HCT116 (cell line): ENCODE data around the gene ZNF836. TPM values are rescaled to one million over a fixed set of nuclear protein-coding genes. Genes with fewer than 3 reads are reported as not detected.

Experiments
- ATAC-seq: fragments of 200-7000 bp; cut with Tn5 transposase; 2 replicates; pipeline ENCODE4 v1.9.1; 2020; ENCODE audit warnings: mild to moderate bottlenecking, moderate library complexity
- BruUV-seq: library from RNA; stranded (reverse); fragments of 400-500 nt; replicated peaks from 2 replicates; lab custom pipeline; 2021; lab: Mats Ljungman, UMichigan
- CTCF ChIA-PET: fragments of 300-600 bp; sonication (Branson Sonifier 250); formaldehyde crosslinking; loops from one replicate; lab custom pipeline; 2021; ENCODE audit warnings: antibody characterized with exemption; lab: Charles Lee
- POLR2A ChIA-PET: fragments of 300-600, 350-600 bp; sonication (Branson Sonifier 250); formaldehyde crosslinking; loops from one replicate; lab custom pipeline; 2021; ENCODE audit warnings: antibody characterized with exemption; lab: Charles Lee
- RAD21 ChIA-PET, 2 experiments: fragments of 300-600 bp; sonication (Branson Sonifier 250); formaldehyde crosslinking; loops; one replicate each; lab custom pipeline; 2023; ENCODE audit warnings: low total read pairs in 2 of 2; ENCODE audit not compliant: uncharacterized antibody in 2 of 2, unreplicated experiment in 2 of 2, low non-redundant PET in 1 of 2; lab: Charles Lee
- DNase-seq: peaks from one replicate; pipeline ENCODE4 v3.0.0-alpha.2; 2010; ENCODE audit warnings: low read depth, low spot score
- H2AFZ ChIP-seq: fragments of 200-600 bp; shearing (Covaris generic), sonication (generic); 2 replicates; pipeline ENCODE4 v1.6.1; 2017; ENCODE audit warnings: low read depth, mixed run types, mixed read lengths, antibody characterized with exemption, low read length; ENCODE audit not compliant: poor library complexity, severe bottlenecking
- H3K27ac ChIP-seq: 2 replicates; pipeline ENCODE4 v1.5.1; 2012; ENCODE audit warnings: low read depth, low read length
- H3K27me3 ChIP-seq: fragments of 200-600 bp; sonication (generic); 2 replicates; pipeline ENCODE4 v1.6.1; 2016; ENCODE audit warnings: mixed run types, low read length, mixed read lengths; ENCODE audit not compliant: insufficient read depth
- H3K36me3 ChIP-seq, 2 experiments: fragments of 200-500 bp in 1 of 2; fragments of 200-600 bp in 1 of 2; sonication (Bioruptor generic) in 1 of 2; sonication (generic) in 1 of 2; 2 replicates each; pipeline versions ENCODE4 v1.5.1 to v1.6.1; 2014 to 2016; ENCODE audit warnings: low read length in 2 of 2, inconsistent platforms in 1 of 2, mixed read lengths in 1 of 2, mixed run types in 1 of 2; ENCODE audit not compliant: insufficient read depth in 2 of 2, control insufficient read depth in 1 of 2
- H3K4me1 ChIP-seq, 2 experiments: fragments of 200-600 bp in 1 of 2; sonication (generic) in 1 of 2; 2 replicates each; pipeline versions ENCODE4 v1.5.1 to v1.6.1; 2012 to 2017; ENCODE audit warnings: low read length in 2 of 2, inconsistent platforms in 1 of 2, mild to moderate bottlenecking in 1 of 2, mixed read lengths in 1 of 2, mixed run types in 1 of 2, moderate library complexity in 1 of 2; ENCODE audit not compliant: insufficient read depth in 2 of 2, control insufficient read depth in 1 of 2
- H3K4me2 ChIP-seq: fragments of 200-600 bp; sonication (generic); 2 replicates; pipeline ENCODE4 v1.6.1; 2017; ENCODE audit warnings: mixed run types, low read length, mixed read lengths
- H3K4me3 ChIP-seq, 2 experiments: fragments of 200-600 bp in 1 of 2; sonication (generic) in 1 of 2; replicated peaks in 1 of 2; 2 replicates each; pipeline ENCODE4 v1.5.1; 2011 to 2016; ENCODE audit warnings: low read length in 2 of 2, control low read depth in 1 of 2, low read depth in 1 of 2, mild to moderate bottlenecking in 1 of 2, mixed read lengths in 1 of 2, mixed run types in 1 of 2
- H3K79me2 ChIP-seq: fragments of 200-600 bp; sonication (generic); 2 replicates; pipeline ENCODE4 v1.6.1; 2017; ENCODE audit warnings: mild to moderate bottlenecking, mixed run types, low read length, moderate library complexity, mixed read lengths; ENCODE audit not compliant: insufficient read depth
- H3K9ac ChIP-seq: fragments of 200-600 bp; sonication (generic); 2 replicates; pipeline ENCODE4 v1.6.1; 2016; ENCODE audit warnings: low read length, mixed read lengths
- H3K9me2 ChIP-seq: fragments of 200-600 bp; sonication (generic), shearing (Covaris generic); 2 replicates; pipeline ENCODE4 v1.6.1; 2017; ENCODE audit warnings: mixed run types, mild to moderate bottlenecking, moderate library complexity; ENCODE audit not compliant: insufficient read depth
- H3K9me3 ChIP-seq, 2 experiments: fragments of 200-500 bp in 1 of 2; fragments of 200-600 bp in 1 of 2; sonication (Bioruptor generic) in 1 of 2; sonication (generic) in 1 of 2; 2 replicates each; pipeline ENCODE4 v1.6.1; 2014 to 2017; ENCODE audit warnings: low read length in 2 of 2, mixed read lengths in 2 of 2, inconsistent platforms in 1 of 2, low read depth in 1 of 2, mild to moderate bottlenecking in 1 of 2, mixed run types in 1 of 2, moderate library complexity in 1 of 2; ENCODE audit not compliant: control insufficient read depth in 1 of 2, insufficient read depth in 1 of 2
- H4K20me1 ChIP-seq: fragments of 200-600 bp; sonication (generic), shearing (Covaris generic); 2 replicates; pipeline ENCODE4 v1.6.1; 2017; ENCODE audit warnings: mixed run types, mild to moderate bottlenecking, moderate library complexity; ENCODE audit not compliant: insufficient read depth
- CBX3 ChIP-seq: IDR thresholded peaks from 2 replicates; pipeline ENCODE4 v1.6.1; 2012; ENCODE audit warnings: low read depth
- EGR1 ChIP-seq: IDR thresholded peaks from 2 replicates; pipeline ENCODE4 v1.6.1; 2012; ENCODE audit warnings: low read depth
- EZH2phosphoT487 ChIP-seq: fragments of 200-600 bp; IDR thresholded peaks from 2 replicates; pipeline ENCODE4 v1.6.1; 2018; ENCODE audit warnings: antibody characterized with exemption, borderline replicate concordance
- FOSL1 ChIP-seq: IDR thresholded peaks from 2 replicates; pipeline ENCODE4 v1.6.1; 2012; ENCODE audit warnings: low read depth
- JUND ChIP-seq: IDR thresholded peaks from 2 replicates; pipeline ENCODE4 v1.6.1; 2012
- POLR2AphosphoS5 ChIP-seq: IDR thresholded peaks from 2 replicates; pipeline ENCODE4 v1.6.1; 2011; ENCODE audit warnings: mild to moderate bottlenecking, low read depth, low read length, moderate library complexity
- RAD21 ChIP-seq: IDR thresholded peaks from 2 replicates; pipeline ENCODE4 v1.6.1; 2012; ENCODE audit warnings: low read depth, mild to moderate bottlenecking
- TCF7L2 ChIP-seq: IDR thresholded peaks from 2 replicates; pipeline ENCODE4 v1.7.0; 2011; ENCODE audit warnings: borderline replicate concordance, inconsistent platforms; ENCODE audit not compliant: insufficient read depth, insufficient read length; ENCODE audit errors: extremely low read depth
- YY1 ChIP-seq: IDR thresholded peaks from 2 replicates; pipeline ENCODE4 v1.6.1; 2011; ENCODE audit warnings: low read length, low read depth, moderate library complexity, mild to moderate bottlenecking; ENCODE audit not compliant: insufficient replicate concordance; ENCODE audit errors: extremely low read depth
- intact Hi-C: fragments of 100-400 bp; cut with micrococcal nuclease; formaldehyde crosslinking; loops from 2 replicates; pipeline ENCODE4 v1.10.0; 2022
- total RNA-seq: library from RNA; stranded (reverse); gene quantifications from one replicate; pipeline ENCODE4 v1.2.1, GENCODE V29; 2021; ENCODE audit not compliant: unreplicated experiment
- TF ChIP-seq, protein P1 (sequence below): IDR thresholded peaks from 2 replicates; pipeline ENCODE4 v1.6.1; 2011; ENCODE audit warnings: mild to moderate bottlenecking, low read length, moderate library complexity; ENCODE audit not compliant: insufficient replicate concordance; ENCODE audit errors: extremely low read depth
- TF ChIP-seq, protein P2 (sequence below): IDR thresholded peaks from 2 replicates; pipeline ENCODE4 v1.6.1; 2012; ENCODE audit warnings: low read depth

ZNF836 gene
- total RNA-seq, 1 experiment from 2014 or later = not detected

DNA sequence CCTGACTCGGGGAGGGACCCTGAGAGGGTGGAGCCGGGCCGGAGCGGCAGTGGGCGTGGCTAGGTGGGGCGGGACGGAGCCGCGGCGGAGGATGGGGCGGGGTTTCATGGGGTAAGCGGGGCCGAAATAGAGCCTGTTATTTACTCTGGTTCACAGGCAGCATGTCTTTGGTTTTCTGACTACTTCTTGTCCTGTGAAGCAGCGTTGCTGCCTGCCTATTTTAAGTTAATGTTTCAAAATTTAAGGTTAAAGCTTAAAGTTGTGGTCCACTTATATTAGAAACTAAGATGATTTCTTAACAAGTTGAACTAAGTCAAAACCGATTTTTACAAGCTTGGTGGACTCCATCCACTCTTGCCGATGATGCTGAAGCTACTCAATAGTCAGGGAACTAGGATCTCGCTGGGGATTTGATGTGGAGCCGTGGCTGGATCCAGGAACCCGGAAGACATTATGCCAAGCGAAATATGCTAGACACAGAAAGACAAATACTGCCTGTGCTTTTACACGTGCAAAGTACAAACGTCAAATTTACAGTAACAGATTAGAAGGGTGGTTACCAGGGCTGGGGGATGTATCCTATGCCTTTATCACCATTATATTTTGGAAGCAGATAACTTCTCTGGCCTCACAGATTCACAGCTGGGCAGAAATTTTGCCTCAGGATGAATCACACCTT lies 31.2 kb downstream of the ZNF836 start:
- H2AFZ ChIP-seq = peak overlapping the region; percentile 92
- ChIA-PET CTCF (interaction anchor here (1.2 kb wide), 1 partner anchor 97 kb away, joined by 4 read pairs; no protein-coding TSS in a partner anchor), RAD21 (no interaction called here), POLR2A (no interaction called here)
- TF ChIP-seq FOSL1 = no peak
- no peak for TF ChIP-seq POLR2AphosphoS5
- TF ChIP-seq JUND = no peak
- TF ChIP-seq EZH2phosphoT487 = no peak
- TF ChIP-seq CBX3 = no peak; the same call in 1 of the 2 replicates
- TF ChIP-seq TCF7L2 = no peak
- ATAC-seq (peak; percentile 96), DNase-seq (no peak)
- H3K27ac ChIP-seq = peak overlapping the region; percentile 98
- no peak overlapping the region for H3K9ac ChIP-seq
- H3K4me3 ChIP-seq = peak overlapping the region; percentile 81 to 98
- no peaks in the 10 kb centered on the region for H3K27me3 ChIP-seq
- H3K9me3 ChIP-seq = peaks cover 8 to 11% of the 10 kb centered on the region in 2 experiments; a peak in 2 of 4 replicates
- peak overlapping the region; percentile 91 for H3K4me2 ChIP-seq
- BruUV-seq = no TSS peak
- intact Hi-C loops = no loop called here
- no peaks in the 10 kb centered on the region for H4K20me1 ChIP-seq
- peaks cover 6 to 9% of the 10 kb centered on the region in 2 experiments; a peak in 2 of 4 replicates for H3K4me1 ChIP-seq
- no peaks in the 10 kb centered on the region for H3K9me2 ChIP-seq
- 0 out of 4 replicates have a peak, but pooled peaks cover 0 to 3% of the 10 kb centered on the region in 2 experiments for H3K36me3 ChIP-seq
- peaks cover 21% of the 10 kb centered on the region for H3K79me2 ChIP-seq

DNA sequence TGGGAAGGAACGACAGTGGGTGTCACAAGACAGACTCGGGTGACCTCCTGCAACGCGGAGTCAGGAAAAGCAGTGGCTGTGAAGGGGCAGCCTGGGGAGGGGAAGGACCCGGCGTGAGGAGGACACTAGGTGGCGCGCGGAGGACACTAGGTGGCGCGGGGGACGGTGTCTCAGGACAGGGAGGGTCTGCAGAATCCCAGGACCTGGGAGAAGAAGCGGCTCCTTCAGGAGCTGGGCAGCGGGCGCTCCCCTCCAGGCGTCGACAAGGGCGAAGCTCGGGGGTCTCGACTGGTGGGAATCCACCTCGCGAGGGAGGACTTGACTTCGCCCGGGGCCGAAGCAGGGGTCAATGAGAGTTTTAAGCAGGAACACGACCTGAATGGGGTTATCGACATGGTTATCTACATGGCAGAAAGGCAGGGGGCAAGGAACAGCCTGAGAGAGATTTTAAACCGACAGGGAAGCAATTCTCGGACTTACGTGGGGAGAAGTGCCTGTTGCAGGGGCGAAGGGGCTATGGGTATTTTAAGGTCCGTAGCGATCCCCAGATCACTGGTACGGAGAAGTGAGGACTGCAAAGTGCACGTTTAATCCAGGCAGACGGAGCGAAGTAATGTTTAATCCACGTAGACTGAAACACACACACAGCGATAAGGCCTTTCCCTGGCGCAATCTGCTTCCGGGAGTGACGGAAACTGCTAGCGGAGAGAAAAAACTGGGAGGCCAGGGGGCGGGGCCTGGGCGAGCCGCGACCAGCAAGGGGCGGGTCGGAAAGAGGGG lies 32.0 kb downstream of the ZNF836 start, which contains the start of gene ZNF616:
ZNF616 (minus strand) TSS at position 687 of the 780 bp plus-strand sequence. CDS start 9,426 bp downstream, outside the sequence.
- Histone ChIP-seq H4K20me1 (no peaks in the 10 kb centered on the region), H3K9me2 (no peaks in the 10 kb centered on the region), H3K4me2 (peak within 1 kb of the TSS; percentile 91), H2AFZ (peak within 1 kb of the TSS; percentile 92), H3K4me1 (peaks cover 6 to 9% of the 10 kb centered on the region in 2 experiments; a peak in 2 of 4 replicates), H3K27ac (peak within 1 kb of the TSS; percentile 98), H3K36me3 (0 out of 4 replicates have a peak, but pooled peaks cover 0 to 9% of the 10 kb centered on the region in 2 experiments), H3K27me3 (no peaks in the 10 kb centered on the region), H3K4me3 (peak within 1 kb of the TSS; percentile 81 to 98), H3K9me3 (peaks cover 15 to 17% of the 10 kb centered on the region in 2 experiments; a peak in 2 of 4 replicates), H3K79me2 (peaks cover 27% of the 10 kb centered on the region), H3K9ac (peak within 1 kb of the TSS; percentile 72)
- ChIA-PET RAD21 (no interaction called here), POLR2A (no interaction called here), CTCF (interaction anchor here (1.2 kb wide), 1 partner anchor 98 kb away, joined by 4 read pairs; no protein-coding TSS in a partner anchor)
- BruUV-seq = TSS peak; percentile 79
- intact Hi-C loops = loop anchor here (1.0 to 10.0 kb wide), 3 partner anchors 50 to 635 kb away; no protein-coding TSS in a partner anchor
- ATAC-seq (peak; percentile 89), DNase-seq (peak; percentile 85)
- TF ChIP-seq, protein P1, sequence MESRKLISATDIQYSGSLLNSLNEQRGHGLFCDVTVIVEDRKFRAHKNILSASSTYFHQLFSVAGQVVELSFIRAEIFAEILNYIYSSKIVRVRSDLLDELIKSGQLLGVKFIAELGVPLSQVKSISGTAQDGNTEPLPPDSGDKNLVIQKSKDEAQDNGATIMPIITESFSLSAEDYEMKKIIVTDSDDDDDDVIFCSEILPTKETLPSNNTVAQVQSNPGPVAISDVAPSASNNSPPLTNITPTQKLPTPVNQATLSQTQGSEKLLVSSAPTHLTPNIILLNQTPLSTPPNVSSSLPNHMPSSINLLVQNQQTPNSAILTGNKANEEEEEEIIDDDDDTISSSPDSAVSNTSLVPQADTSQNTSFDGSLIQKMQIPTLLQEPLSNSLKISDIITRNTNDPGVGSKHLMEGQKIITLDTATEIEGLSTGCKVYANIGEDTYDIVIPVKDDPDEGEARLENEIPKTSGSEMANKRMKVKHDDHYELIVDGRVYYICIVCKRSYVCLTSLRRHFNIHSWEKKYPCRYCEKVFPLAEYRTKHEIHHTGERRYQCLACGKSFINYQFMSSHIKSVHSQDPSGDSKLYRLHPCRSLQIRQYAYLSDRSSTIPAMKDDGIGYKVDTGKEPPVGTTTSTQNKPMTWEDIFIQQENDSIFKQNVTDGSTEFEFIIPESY = no peak
- TF ChIP-seq, protein P2, sequence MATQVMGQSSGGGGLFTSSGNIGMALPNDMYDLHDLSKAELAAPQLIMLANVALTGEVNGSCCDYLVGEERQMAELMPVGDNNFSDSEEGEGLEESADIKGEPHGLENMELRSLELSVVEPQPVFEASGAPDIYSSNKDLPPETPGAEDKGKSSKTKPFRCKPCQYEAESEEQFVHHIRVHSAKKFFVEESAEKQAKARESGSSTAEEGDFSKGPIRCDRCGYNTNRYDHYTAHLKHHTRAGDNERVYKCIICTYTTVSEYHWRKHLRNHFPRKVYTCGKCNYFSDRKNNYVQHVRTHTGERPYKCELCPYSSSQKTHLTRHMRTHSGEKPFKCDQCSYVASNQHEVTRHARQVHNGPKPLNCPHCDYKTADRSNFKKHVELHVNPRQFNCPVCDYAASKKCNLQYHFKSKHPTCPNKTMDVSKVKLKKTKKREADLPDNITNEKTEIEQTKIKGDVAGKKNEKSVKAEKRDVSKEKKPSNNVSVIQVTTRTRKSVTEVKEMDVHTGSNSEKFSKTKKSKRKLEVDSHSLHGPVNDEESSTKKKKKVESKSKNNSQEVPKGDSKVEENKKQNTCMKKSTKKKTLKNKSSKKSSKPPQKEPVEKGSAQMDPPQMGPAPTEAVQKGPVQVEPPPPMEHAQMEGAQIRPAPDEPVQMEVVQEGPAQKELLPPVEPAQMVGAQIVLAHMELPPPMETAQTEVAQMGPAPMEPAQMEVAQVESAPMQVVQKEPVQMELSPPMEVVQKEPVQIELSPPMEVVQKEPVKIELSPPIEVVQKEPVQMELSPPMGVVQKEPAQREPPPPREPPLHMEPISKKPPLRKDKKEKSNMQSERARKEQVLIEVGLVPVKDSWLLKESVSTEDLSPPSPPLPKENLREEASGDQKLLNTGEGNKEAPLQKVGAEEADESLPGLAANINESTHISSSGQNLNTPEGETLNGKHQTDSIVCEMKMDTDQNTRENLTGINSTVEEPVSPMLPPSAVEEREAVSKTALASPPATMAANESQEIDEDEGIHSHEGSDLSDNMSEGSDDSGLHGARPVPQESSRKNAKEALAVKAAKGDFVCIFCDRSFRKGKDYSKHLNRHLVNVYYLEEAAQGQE = no peak
- TF ChIP-seq TCF7L2 (no peak), RAD21 (peak; percentile 67), YY1 (peak; percentile 36), EGR1 (no peak)
